Measurements from ENCODE around the gene PAK4.
"Not testable (repeated sequence)": the region's sequence is repeated elsewhere in the genome, so short reads cannot be mapped to it uniquely, and the experiment has no call there.

Gene PAK4

DNA sequence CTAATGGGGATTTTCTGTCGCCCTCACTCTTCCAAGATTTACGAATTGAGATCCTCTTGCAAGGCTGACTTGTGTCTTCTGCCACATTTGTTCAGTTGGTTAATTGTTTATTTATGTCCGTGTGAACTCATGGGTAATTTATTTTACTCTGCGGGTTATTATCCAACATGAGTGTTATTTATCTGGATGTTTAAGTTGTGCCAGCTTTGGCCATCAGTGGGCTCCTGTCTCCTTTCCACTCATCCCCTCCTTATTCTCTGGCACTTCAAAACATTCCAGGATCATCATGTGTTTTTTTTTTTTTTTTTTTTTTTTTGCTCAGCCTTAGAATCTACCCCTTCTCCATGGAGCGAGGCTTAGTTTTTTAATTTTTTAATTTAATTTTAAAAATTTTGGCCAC lies 22.4 kb upstream of the PAK4 start:
- DNase-seq: no peak

DNA sequence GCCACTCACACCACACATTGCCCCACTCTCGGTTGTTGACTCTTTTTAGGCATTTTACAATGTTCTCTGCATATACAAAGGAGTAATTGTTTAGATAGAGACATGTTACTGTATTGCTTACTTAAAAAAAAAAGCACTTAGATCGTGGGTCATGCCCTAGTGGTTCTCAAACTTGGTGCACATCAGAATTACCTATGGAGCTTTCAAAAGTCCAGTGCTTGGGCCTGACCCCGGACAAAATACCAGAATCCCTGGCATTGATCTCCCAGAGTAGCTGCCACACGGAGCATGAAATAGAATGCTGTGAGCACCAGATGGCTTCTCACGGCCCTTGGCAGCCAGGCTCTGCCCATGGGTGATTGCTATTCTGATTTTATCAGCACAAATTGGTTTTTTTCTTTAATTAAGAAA lies 21.4 kb upstream of the PAK4 start:
- DNase-seq: no peak

GRCh38 chr19:39106194-39106593 lies 19.4 kb upstream of the PAK4 start:
- DNase-seq: no peak

DNA sequence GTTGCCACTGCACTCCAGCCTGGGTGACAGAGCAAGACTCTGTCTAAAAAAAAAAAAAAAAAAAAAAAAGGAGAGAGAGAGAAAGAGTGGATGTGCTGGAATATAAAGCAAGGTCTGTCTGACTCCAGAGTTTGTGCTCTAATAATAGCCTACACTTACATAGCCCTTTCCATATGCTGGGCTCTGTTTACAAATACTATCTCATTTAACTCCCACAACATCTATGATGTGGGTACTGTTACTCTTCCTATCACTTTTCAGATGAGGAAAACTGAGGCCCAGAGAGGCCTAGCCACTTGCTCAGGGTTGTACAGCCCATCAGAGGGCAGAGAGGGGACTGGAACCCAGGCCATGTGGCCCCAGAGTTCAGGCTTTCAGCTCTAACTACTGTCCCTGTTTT lies 15.9 kb upstream of the PAK4 start:
- no peak for DNase-seq

DNA sequence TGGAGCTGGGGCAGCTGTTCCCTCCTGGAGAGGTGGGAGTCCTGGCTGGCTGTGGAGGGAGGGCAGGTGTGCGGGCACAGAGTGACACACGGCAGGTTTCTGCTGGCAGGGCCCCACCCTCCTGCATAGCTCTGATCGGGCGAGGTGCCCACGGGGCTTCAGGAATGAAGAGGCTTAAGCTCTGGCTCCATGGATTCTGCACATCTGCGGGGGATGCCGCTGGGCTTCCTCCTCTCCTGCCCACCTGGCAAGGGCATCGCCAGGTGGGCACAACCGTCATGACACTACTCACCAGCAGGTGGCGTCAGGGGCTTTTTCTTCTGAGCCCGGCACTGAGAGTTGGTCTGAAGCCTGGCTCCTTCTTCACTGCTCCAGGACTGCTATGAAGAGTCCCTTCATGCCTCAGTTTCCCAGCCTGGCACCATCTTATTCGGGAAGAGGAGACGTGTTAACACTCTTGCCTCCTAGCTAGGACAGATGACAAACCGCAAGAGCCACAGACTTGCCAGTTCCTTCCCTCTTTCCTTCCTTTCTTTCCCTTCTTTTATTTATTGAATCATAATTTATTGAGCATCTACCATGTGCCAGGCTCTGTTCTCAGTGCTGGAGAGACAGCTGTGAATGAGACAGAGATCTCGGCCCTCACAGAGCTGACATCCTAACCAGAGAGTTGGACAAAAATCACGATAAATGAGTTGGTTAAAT lies 15.2 kb upstream of the PAK4 start:
- peak; percentile 59 for DNase-seq

- no peak for DNase-seq
Observed at GRCh38 chr19:39111593-39112199, 13.9 kb upstream of the PAK4 start.

- DNase-seq: no peak
Observed at GRCh38 chr19:39112338-39112890, 13.2 kb upstream of the PAK4 start.

GRCh38 chr19:39113199-39113598 lies 12.4 kb upstream of the PAK4 start:
- no peak for DNase-seq

DNA sequence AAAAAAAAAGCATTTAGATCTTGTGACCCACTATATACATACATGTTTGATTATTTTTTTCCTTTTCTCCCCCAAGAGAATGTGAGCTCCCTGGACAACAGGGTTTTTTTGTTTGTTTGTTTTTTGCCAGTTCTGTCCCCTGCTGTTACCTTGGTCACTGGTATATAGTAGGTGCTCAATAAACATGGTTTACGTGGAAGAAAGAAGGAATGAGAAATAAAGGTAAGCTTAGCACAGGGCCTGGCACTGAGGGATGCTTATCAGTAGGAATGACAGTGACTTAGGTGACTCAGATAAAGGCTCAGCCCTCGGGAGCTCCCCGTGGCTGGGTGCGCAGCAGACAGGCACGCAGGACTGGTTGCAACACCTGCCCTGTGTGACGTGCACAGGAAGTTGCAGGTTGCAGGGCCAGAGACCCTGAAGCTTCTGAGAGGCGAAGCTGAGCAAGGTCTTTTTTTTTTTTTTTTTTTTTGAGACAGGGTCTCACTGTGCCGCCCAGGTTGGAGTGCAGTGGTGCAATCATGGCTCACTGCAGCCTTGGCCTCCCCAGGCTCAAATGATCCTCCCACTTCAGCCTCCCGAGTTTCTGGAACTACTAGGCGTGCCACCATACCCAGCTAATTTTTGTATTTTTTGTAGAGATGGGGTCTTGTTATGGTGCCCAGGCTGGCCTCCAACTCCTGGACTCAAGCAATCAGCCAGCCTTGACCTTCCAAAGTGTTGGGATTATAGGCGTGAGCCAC lies 10.3 kb upstream of the PAK4 start:
- peak; percentile 49 for DNase-seq

DNA sequence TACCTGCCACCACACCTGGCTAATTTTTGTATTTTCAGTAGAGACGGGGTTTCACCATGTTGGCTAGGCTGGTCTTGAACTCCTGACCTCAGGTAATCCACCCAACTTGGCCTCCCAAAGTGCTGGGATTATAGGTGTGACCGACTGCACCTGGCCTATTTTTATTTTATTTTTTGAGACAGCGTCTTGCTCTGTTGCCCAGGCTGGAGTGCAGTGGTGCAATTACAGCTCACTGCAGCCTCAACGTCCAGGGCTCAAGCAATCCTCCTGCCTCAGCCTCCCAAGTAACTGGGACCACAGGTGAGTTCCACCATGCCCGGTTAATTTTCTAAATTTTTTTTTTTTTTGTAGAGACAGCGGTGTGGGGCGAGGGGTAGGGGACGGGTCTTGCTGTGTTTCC lies 8.6 kb upstream of the PAK4 start:
- not testable (repeated sequence) for DNase-seq

GRCh38 chr19:39119830-39120229 lies 5.8 kb upstream of the PAK4 start:
- DNase-seq: no peak

GRCh38 chr19:39122934-39123731 lies 2.5 kb upstream of the PAK4 start:
- no peak for DNase-seq

GRCh38 chr19:39124136-39124764 lies 1.3 kb upstream of the PAK4 start:
- DNase-seq: no peak

DNA sequence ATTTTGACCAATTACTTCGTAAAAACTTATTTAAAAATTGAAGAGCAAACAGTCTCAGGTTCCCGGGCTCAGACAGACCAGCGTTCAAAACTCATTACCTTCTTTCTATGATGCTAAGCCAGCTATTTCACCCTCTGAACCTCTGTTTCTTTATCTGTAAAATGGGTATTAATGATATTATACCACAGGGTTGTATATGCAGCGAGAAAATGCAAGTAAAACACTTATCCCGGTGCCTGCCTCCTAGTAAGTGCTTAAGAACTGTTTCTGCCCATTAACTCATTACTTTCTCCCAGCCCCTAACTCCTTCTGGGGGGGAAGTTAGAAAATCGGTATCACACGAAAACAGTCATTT lies 410 bp upstream of the PAK4 start:
- no peak for DNase-seq

- no peak for DNase-seq
Observed at GRCh38 chr19:39126312-39127187, 964 bp downstream of the PAK4 start.

DNA sequence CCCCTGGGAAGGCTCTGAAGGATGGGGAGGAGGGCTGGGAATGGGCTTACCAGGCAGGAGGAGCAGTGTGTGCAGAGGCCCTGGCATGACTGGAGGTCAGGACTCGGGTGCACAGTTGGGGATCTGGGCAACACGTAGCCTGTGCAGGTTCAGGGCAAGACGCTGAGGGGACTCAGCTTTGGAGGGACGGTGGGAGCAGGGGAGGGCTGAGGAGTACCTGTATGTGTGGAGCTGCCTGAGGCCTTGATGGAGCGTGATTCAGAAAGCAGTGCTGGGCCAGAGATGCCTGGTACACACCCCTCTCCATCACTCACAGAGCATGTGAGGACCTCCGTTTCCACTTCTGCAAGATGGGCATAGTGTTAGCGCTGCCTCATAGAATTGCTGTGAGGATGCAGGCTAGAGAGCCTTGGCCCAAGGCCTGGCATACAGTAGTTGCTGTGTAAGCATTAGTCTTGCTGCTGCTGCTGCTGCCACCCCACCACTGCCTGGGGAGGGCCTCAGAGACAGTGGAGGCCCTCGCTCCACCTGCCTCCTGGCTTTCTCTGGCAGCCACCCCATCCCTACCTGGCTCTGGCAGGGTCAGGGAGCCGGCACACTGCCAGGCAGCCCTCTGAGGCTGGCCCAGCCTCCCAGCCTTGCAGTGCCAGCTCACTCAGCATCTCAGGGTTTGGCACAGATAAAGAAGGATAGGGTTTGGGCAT lies 2.4 kb downstream of the PAK4 start:
- DNase-seq: no peak

- DNase-seq: no peak
Observed at GRCh38 chr19:39128516-39129079, 3.0 kb downstream of the PAK4 start.

DNA sequence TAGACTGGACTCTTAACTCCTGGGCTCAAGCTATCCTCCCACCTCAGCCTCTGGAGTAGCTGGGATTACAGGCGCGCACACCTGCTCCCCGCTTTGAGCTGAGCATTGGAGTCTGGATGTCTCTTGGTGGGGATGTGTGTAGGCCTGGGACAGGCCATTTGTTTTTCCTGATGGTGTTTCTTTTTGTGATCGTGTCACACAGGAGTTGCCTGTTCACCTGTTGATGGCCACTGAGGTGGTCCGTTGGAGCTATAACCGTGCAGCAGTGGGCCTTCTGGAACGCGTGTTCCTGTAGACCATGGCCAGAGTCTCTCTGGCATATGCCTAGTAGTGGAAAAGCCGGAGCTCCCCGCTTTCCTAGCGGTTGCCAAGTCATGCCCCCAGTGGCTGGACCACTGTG lies 3.5 kb downstream of the PAK4 start:
- no peak for DNase-seq

GRCh38 chr19:39130337-39131254 lies 5.0 kb downstream of the PAK4 start:
- DNase-seq: no peak

All from NK-92 treated with Interleukin-12 subunit alpha and Interleukin-12 subunit beta, amount 100 ng/mL, for 24 hours (cell line).